Measurements from ENCODE around the gene CD52. TPM values are rescaled to one million over a fixed set of nuclear protein-coding genes. Genes with fewer than 3 reads are reported as not detected.

Gene CD52
- total and polyA plus RNA-seq, 2 experiments from 2014 or later: 7.3 TPM; not detected in 1

DNA sequence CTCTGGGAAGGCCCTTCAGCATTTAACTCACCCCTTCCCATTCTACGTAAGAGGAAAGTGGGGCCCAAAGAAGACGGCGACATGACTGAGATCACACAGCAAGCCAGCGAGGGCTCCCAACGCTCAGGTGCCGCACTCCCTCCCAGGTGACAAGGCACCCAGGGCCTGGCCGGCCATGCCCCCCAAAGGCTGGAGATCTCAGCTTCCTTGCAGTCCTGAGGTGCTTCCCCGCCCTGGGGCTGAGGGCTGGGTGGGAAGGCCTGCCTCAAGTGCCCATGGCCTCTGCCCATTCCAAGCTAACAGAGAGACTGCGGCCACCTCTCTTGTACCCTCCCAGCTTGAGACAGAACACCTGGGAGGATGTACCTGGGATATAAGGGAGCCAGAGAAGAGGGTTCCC is 37.2 kb downstream of the CD52 start:
- no peak for DNase-seq (ENCODE audit: low spot score)
- Mint-ChIP-seq H3K27me3 (ENCODE audit: insufficient read depth, low read depth, poor library complexity) (peaks cover 27% of the 10 kb centered on the region), H3K9me3 (no peaks in the 10 kb centered on the region), H3K4me1 (peaks cover 52% of the 10 kb centered on the region), H3K4me3 (no peak overlapping the region), H3K36me3 (ENCODE audit: low read depth) (no peaks in the 10 kb centered on the region), H3K27ac (no peak overlapping the region)
- ATAC-seq: no peak
- Histone ChIP-seq H3K4me2 (no peak overlapping the region), H3K79me2 (replicated peaks; ENCODE audit: insufficient read depth) (no peaks in the 10 kb centered on the region), H3F3A (replicated peaks; ENCODE audit: low read depth) (no peaks in the 10 kb centered on the region; the same call in 1 of the 2 replicates), H4K20me1 (replicated peaks; ENCODE audit: insufficient read depth) (no peaks in the 10 kb centered on the region), H2AFZ (no peak overlapping the region), H3K4me3 (no peak overlapping the region), H3K36me3 (ENCODE audit: insufficient read depth) (no peaks in the 10 kb centered on the region), H3K9me2 (ENCODE audit: insufficient read depth) (no peaks in the 10 kb centered on the region), H3K27me3 (ENCODE audit: insufficient read depth) (peaks cover 9% of the 10 kb centered on the region; the same call in 1 of the 2 replicates), H3K27ac (ENCODE audit: low read depth) (no peak overlapping the region), H3K4me1 (ENCODE audit: insufficient read depth) (peaks cover 22% of the 10 kb centered on the region)
- TF ChIP-seq POLR2AphosphoS5 (IDR thresholded peaks at IDR 0.05; ENCODE audit: low read depth) (no peak), NANOG (IDR thresholded peaks at IDR 0.05; ENCODE audit: borderline replicate concordance) (no peak), JUNB (IDR thresholded peaks at IDR 0.05; ENCODE audit: unreplicated experiment) (no peak), ZNF114 (CRISPR knock-in tag; IDR thresholded peaks at IDR 0.05) (no peak)
- TF ChIP-seq, protein P1, sequence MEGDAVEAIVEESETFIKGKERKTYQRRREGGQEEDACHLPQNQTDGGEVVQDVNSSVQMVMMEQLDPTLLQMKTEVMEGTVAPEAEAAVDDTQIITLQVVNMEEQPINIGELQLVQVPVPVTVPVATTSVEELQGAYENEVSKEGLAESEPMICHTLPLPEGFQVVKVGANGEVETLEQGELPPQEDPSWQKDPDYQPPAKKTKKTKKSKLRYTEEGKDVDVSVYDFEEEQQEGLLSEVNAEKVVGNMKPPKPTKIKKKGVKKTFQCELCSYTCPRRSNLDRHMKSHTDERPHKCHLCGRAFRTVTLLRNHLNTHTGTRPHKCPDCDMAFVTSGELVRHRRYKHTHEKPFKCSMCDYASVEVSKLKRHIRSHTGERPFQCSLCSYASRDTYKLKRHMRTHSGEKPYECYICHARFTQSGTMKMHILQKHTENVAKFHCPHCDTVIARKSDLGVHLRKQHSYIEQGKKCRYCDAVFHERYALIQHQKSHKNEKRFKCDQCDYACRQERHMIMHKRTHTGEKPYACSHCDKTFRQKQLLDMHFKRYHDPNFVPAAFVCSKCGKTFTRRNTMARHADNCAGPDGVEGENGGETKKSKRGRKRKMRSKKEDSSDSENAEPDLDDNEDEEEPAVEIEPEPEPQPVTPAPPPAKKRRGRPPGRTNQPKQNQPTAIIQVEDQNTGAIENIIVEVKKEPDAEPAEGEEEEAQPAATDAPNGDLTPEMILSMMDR (conservative IDR thresholded peaks at IDR 0.05; ENCODE audit: low read depth in 2 of 2): no peak
- TF ChIP-seq, protein P2, sequence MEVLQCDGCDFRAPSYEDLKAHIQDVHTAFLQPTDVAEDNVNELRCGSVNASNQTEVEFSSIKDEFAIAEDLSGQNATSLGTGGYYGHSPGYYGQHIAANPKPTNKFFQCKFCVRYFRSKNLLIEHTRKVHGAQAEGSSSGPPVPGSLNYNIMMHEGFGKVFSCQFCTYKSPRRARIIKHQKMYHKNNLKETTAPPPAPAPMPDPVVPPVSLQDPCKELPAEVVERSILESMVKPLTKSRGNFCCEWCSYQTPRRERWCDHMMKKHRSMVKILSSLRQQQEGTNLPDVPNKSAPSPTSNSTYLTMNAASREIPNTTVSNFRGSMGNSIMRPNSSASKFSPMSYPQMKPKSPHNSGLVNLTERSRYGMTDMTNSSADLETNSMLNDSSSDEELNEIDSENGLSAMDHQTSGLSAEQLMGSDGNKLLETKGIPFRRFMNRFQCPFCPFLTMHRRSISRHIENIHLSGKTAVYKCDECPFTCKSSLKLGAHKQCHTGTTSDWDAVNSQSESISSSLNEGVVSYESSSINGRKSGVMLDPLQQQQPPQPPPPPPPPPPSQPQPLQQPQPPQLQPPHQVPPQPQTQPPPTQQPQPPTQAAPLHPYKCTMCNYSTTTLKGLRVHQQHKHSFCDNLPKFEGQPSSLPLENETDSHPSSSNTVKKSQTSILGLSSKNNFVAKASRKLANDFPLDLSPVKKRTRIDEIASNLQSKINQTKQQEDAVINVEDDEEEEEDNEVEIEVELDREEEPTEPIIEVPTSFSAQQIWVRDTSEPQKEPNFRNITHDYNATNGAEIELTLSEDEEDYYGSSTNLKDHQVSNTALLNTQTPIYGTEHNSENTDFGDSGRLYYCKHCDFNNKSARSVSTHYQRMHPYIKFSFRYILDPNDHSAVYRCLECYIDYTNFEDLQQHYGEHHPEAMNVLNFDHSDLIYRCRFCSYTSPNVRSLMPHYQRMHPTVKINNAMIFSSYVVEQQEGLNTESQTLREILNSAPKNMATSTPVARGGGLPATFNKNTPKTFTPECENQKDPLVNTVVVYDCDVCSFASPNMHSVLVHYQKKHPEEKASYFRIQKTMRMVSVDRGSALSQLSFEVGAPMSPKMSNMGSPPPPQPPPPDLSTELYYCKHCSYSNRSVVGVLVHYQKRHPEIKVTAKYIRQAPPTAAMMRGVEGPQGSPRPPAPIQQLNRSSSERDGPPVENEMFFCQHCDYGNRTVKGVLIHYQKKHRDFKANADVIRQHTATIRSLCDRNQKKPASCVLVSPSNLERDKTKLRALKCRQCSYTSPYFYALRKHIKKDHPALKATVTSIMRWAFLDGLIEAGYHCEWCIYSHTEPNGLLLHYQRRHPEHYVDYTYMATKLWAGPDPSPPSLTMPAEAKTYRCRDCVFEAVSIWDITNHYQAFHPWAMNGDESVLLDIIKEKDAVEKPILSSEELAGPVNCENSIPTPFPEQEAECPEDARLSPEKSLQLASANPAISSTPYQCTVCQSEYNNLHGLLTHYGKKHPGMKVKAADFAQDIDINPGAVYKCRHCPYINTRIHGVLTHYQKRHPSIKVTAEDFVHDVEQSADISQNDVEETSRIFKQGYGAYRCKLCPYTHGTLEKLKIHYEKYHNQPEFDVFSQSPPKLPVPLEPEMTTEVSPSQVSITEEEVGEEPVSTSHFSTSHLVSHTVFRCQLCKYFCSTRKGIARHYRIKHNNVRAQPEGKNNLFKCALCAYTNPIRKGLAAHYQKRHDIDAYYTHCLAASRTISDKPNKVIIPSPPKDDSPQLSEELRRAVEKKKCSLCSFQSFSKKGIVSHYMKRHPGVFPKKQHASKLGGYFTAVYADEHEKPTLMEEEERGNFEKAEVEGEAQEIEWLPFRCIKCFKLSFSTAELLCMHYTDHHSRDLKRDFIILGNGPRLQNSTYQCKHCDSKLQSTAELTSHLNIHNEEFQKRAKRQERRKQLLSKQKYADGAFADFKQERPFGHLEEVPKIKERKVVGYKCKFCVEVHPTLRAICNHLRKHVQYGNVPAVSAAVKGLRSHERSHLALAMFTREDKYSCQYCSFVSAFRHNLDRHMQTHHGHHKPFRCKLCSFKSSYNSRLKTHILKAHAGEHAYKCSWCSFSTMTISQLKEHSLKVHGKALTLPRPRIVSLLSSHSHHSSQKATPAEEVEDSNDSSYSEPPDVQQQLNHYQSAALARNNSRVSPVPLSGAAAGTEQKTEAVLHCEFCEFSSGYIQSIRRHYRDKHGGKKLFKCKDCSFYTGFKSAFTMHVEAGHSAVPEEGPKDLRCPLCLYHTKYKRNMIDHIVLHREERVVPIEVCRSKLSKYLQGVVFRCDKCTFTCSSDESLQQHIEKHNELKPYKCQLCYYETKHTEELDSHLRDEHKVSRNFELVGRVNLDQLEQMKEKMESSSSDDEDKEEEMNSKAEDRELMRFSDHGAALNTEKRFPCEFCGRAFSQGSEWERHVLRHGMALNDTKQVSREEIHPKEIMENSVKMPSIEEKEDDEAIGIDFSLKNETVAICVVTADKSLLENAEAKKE (CRISPR knock-in tag; IDR thresholded peaks at IDR 0.05): no peak
- TF ChIP-seq, protein P3, sequence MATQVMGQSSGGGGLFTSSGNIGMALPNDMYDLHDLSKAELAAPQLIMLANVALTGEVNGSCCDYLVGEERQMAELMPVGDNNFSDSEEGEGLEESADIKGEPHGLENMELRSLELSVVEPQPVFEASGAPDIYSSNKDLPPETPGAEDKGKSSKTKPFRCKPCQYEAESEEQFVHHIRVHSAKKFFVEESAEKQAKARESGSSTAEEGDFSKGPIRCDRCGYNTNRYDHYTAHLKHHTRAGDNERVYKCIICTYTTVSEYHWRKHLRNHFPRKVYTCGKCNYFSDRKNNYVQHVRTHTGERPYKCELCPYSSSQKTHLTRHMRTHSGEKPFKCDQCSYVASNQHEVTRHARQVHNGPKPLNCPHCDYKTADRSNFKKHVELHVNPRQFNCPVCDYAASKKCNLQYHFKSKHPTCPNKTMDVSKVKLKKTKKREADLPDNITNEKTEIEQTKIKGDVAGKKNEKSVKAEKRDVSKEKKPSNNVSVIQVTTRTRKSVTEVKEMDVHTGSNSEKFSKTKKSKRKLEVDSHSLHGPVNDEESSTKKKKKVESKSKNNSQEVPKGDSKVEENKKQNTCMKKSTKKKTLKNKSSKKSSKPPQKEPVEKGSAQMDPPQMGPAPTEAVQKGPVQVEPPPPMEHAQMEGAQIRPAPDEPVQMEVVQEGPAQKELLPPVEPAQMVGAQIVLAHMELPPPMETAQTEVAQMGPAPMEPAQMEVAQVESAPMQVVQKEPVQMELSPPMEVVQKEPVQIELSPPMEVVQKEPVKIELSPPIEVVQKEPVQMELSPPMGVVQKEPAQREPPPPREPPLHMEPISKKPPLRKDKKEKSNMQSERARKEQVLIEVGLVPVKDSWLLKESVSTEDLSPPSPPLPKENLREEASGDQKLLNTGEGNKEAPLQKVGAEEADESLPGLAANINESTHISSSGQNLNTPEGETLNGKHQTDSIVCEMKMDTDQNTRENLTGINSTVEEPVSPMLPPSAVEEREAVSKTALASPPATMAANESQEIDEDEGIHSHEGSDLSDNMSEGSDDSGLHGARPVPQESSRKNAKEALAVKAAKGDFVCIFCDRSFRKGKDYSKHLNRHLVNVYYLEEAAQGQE (IDR thresholded peaks at IDR 0.05; ENCODE audit: unreplicated experiment): no peak
